GM19193 (cell line): Measurements from ENCODE around the gene SLIT3.

Source experiments
- POLR2A ChIP-seq: IDR thresholded peaks from 4 replicates; pipeline ENCODE4 v1.6.1; 2011; ENCODE audit not compliant: insufficient read depth, insufficient read length; ENCODE audit errors: extremely low read depth

The SLIT3 gene

GRCh38 chr5:169258372-169259000 is 42.5 kb downstream of the SLIT3 start:
- TF ChIP-seq POLR2A, result no peak

DNA sequence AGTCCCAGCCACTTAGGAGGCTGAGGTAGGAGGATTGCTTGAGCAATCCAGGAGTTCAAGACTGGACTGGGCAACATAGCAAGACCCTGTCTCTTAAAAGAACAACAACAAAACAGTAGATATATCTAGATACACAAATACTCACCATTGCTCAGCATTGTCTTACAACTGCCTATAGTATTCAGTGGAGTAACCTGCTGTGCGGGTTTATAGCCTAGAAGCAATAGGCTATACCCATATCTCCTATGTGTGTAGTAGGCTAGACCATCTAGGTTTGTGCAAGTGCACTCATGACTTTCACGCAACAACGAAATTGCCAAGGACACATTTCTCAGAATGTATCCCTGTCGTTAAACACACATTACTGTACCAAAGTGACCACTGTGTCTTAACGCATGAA is 44.7 kb downstream of the SLIT3 start:
- TF ChIP-seq POLR2A, result no peak

- no peak for TF ChIP-seq POLR2A
Observed at GRCh38 chr5:169253071-169253470, 47.9 kb downstream of the SLIT3 start.

DNA sequence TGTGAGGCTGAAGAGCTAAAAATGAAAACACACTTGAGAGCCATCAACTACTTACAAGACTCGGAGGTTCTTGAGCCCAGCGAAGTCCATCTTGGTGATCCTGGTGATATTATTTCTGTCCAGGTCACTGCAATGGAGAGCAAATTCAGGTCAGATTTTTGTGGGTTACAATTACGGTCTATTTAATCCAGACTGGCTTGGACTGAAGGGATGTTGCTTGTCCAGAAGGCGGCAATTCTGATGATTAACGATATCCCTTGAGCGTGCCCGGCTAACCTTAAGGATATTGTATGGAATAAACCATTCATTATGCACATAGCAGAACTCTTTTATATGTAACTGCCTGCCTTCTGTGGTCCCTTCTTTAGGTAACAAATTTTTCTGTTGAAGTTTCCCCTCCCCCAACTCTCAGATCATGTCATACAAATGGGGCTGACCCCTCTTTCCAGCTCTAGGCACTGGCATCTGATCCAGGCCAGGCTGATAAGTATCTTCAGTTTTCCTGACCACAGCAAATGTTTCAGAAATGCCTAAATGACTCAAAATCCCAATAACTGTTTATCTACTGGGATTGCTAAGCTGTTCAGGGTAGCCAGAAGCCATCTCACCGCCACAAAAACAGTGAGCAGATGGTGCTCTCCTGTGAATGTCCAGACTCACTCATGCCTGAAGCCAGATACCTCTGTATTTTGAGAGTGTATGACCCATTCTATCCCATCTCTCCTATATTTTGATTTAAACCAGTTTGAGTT is 49.4 kb downstream of the SLIT3 start:
- TF ChIP-seq POLR2A, result no peak

- no peak for TF ChIP-seq POLR2A
Observed at GRCh38 chr5:169250887-169251286, 50.1 kb downstream of the SLIT3 start.

- TF ChIP-seq POLR2A, result no peak
Observed at GRCh38 chr5:169248996-169249395, 51.9 kb downstream of the SLIT3 start.

- TF ChIP-seq POLR2A, result no peak
Observed at GRCh38 chr5:169248550-169248949, 52.4 kb downstream of the SLIT3 start.

GRCh38 chr5:169244812-169245211 is 56.1 kb downstream of the SLIT3 start:
- TF ChIP-seq POLR2A, result no peak

- TF ChIP-seq POLR2A, result no peak
Observed at GRCh38 chr5:169243651-169244422, 57.1 kb downstream of the SLIT3 start.

DNA sequence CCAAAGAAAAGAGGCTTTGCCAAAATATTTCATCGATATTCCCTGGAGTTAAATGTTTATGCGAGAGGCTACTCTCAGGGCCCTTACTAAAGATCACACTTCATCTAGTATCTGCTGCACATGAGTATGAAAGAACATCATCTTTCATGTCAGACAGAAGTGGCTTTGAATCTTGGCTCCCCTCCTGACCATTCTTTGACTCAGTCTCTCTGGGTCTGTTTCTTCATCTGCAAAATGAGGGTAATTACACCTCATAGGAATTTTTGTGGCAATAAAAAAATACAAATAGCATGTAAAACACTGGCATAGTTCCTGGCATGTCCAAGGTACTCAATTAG is 58.1 kb downstream of the SLIT3 start:
- TF ChIP-seq POLR2A, result no peak

DNA sequence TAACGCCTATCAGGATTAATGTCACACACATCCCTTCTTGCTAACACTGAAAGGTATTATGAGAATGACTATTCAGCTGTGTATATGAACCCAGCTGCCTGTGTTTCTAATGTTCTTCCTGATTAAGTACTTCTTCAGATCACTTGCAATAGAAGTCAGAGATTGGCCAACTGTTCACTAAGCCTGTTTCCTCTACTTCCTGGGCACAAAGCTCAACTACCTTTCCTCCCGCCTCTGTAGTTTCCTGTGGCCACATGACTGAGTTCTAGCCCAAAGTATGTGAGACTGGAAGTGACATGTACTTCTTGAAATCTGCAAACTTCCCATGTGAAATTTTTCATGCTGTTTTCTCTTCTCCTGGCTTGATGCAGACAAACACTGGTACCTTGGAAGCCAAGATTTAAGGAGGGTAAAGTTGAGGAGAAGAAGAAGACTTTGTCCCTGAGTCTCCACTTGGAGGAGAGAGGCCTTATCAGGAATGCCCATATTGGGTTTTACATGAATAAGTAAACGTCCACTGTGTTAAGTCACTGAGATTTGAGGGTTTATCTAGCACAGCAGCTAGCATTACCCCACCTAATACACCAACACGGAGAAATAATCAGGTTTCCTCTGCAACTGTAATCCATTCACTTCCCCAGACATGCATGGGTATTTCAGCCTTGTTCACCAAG is 58.6 kb downstream of the SLIT3 start:
- TF ChIP-seq POLR2A, result no peak

DNA sequence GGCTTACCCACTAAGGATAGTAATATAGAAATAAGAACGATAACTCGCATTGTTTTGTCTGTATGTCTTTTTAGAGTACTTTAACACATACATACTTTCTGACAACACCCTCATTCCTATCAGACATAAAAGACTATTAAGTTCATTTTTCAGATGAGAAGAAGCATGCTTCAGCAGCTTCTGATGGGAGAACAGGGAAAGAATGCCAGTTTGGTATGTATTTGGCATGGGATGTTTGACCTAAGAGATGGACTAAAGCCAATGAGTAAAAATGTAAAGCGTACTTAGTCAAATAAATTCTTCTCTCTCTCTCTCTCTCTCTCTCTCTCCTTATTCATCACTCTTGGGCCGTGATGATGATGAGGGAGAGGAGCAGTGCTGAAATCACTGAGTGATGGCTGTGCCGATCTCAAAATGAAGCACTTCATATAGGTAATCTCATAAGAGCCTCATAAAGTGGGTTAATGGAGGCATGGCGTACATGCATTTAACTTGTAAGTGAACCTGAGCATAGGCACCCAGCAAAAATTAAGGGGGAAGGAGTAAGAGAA is 71.5 kb downstream of the SLIT3 start:
- no peak for TF ChIP-seq POLR2A

GRCh38 chr5:169226895-169227294 is 74.0 kb downstream of the SLIT3 start:
- no peak for TF ChIP-seq POLR2A

- TF ChIP-seq POLR2A, result no peak
Observed at GRCh38 chr5:169225830-169226356, 75.0 kb downstream of the SLIT3 start.

- no peak for TF ChIP-seq POLR2A
Observed at GRCh38 chr5:169223595-169223953, 77.4 kb downstream of the SLIT3 start.

GRCh38 chr5:169222934-169223594 is 77.9 kb downstream of the SLIT3 start:
- TF ChIP-seq POLR2A, result no peak
